HepG2 (cell line): ENCODE measurements around the gene TMEM107. TPM values are rescaled to one million over a fixed set of nuclear protein-coding genes. Genes with fewer than 3 reads are reported as not detected.

ENCODE experiments used
- ARID2 ChIP-seq: sonication (generic); formaldehyde crosslinking; IDR thresholded peaks from 2 replicates; pipeline ENCODE4 v1.8.1; 2022; ENCODE audit warnings: mild to moderate bottlenecking, missing genetic modification reagents, borderline replicate concordance
- EEA1 ChIP-seq: sonication (generic); formaldehyde crosslinking; IDR thresholded peaks from 2 replicates; pipeline ENCODE4 v1.5.1; 2020; ENCODE audit warnings: mild to moderate bottlenecking, missing genetic modification reagents, borderline replicate concordance
- ETS1 ChIP-seq: sonication (generic); formaldehyde crosslinking; IDR thresholded peaks from 2 replicates; pipeline ENCODE4 v1.4.0; 2020; ENCODE audit warnings: missing genetic modification reagents
- FOXK2 ChIP-seq: fragments of 450-650 bp; IDR thresholded peaks from 2 replicates; pipeline ENCODE4 v1.6.1; 2016
- GZF1 ChIP-seq: sonication (generic); formaldehyde crosslinking; IDR thresholded peaks from 2 replicates; pipeline ENCODE4 v1.5.1; 2020; ENCODE audit warnings: mild to moderate bottlenecking, missing genetic modification reagents
- IKZF1 ChIP-seq: fragments of 450-650 bp; IDR thresholded peaks from 2 replicates; pipeline ENCODE4 v1.7.1; 2016
- IRX3 ChIP-seq: sonication (generic); formaldehyde crosslinking; IDR thresholded peaks from 2 replicates; pipeline ENCODE4 v1.8.1; 2023; ENCODE audit warnings: mild to moderate bottlenecking, low read depth, missing genetic modification reagents, borderline replicate concordance
- MAF1 ChIP-seq: sonication (generic); formaldehyde crosslinking; IDR thresholded peaks from 2 replicates; pipeline ENCODE4 v1.5.0; 2020; ENCODE audit warnings: missing genetic modification reagents, borderline replicate concordance
- MXD4 ChIP-seq: IDR thresholded peaks from 2 replicates; pipeline ENCODE4 v1.6.1; 2016; ENCODE audit warnings: mild to moderate bottlenecking, missing biosample characterization, missing genetic modification reagents
- NFIC ChIP-seq: IDR thresholded peaks from 2 replicates; pipeline ENCODE4 v1.6.1; 2012; ENCODE audit warnings: mild to moderate bottlenecking, low read length, inconsistent platforms
- NRL ChIP-seq: sonication (generic); formaldehyde crosslinking; IDR thresholded peaks from 2 replicates; pipeline ENCODE4 v1.5.0; 2020; ENCODE audit warnings: missing genetic modification reagents, mild to moderate bottlenecking, moderate library complexity, borderline replicate concordance
- SOX6 ChIP-seq, 2 experiments: fragments of 450-650 bp in 1 of 2; sonication (generic) in 1 of 2; formaldehyde crosslinking in 1 of 2; IDR thresholded peaks; 2 replicates each; pipeline versions ENCODE4 v1.4.0 to v1.6.1; 2017 to 2020; ENCODE audit warnings: antibody characterized with exemption in 1 of 2, mild to moderate bottlenecking in 1 of 2, missing genetic modification reagents in 1 of 2
- SP4 ChIP-seq: sonication (generic); formaldehyde crosslinking; IDR thresholded peaks from 2 replicates; pipeline ENCODE4 v1.8.1; 2023; ENCODE audit warnings: mild to moderate bottlenecking, missing genetic modification reagents
- THRA ChIP-seq: sonication (generic); formaldehyde crosslinking; IDR thresholded peaks from 2 replicates; pipeline ENCODE4 v1.4.0; 2020; ENCODE audit warnings: missing genetic modification reagents, borderline replicate concordance
- U2AF1 ChIP-seq: fragments of 200-400 bp; formaldehyde crosslinking; optimal IDR thresholded peaks from 2 replicates; pipeline ENCODE3; 2017; ENCODE audit warnings: mild to moderate bottlenecking, low read depth, low read length
- ZMYM4 ChIP-seq: sonication (generic); formaldehyde crosslinking; IDR thresholded peaks from 2 replicates; pipeline ENCODE4 v1.8.1; 2023; ENCODE audit warnings: mild to moderate bottlenecking, missing genetic modification reagents
- ZNF12 ChIP-seq: sonication (generic); formaldehyde crosslinking; IDR thresholded peaks from 2 replicates; pipeline ENCODE4 v1.5.0; 2020; ENCODE audit warnings: missing genetic modification reagents
- ZNF205 ChIP-seq: IDR thresholded peaks from 2 replicates; pipeline ENCODE4 v1.6.1; 2018; ENCODE audit warnings: missing biosample characterization, missing genetic modification reagents
- ZNF263 ChIP-seq: sonication (generic); formaldehyde crosslinking; IDR thresholded peaks from 2 replicates; pipeline ENCODE4 v1.4.0; 2020; ENCODE audit warnings: missing genetic modification reagents
- ZNF276 ChIP-seq: sonication (generic); formaldehyde crosslinking; IDR thresholded peaks from 2 replicates; pipeline ENCODE4 v1.4.0; 2020; ENCODE audit warnings: mild to moderate bottlenecking, low read depth, missing genetic modification reagents
- ZNF30 ChIP-seq: sonication (generic); formaldehyde crosslinking; IDR thresholded peaks from 2 replicates; pipeline ENCODE4 v1.5.0; 2020; ENCODE audit warnings: mild to moderate bottlenecking, missing genetic modification reagents
- ZNF496 ChIP-seq: sonication (generic); formaldehyde crosslinking; IDR thresholded peaks from 2 replicates; pipeline ENCODE4 v1.8.1; 2023; ENCODE audit warnings: mild to moderate bottlenecking, moderate library complexity, missing genetic modification reagents; ENCODE audit not compliant: insufficient replicate concordance
- ZNF562 ChIP-seq: sonication (generic); formaldehyde crosslinking; IDR thresholded peaks from 2 replicates; pipeline ENCODE4 v1.8.0; 2022; ENCODE audit warnings: missing genetic modification reagents, borderline replicate concordance
- ZNF598 ChIP-seq: sonication (generic); formaldehyde crosslinking; IDR thresholded peaks from 2 replicates; pipeline ENCODE4 v1.5.1; 2020; ENCODE audit warnings: mild to moderate bottlenecking, missing genetic modification reagents, borderline replicate concordance
- ZNF724P ChIP-seq: sonication (generic); formaldehyde crosslinking; IDR thresholded peaks from 2 replicates; pipeline ENCODE4 v1.8.0; 2022; ENCODE audit warnings: missing genetic modification reagents, borderline replicate concordance
- ZNF792 ChIP-seq: IDR thresholded peaks from 2 replicates; pipeline ENCODE4 v1.6.1; 2016
- polyA plus RNA-seq, 8 experiments: library from polyadenylated mRNA; depleted of rRNA in 3 of 8; stranded (reverse) in 7 of 8; unstranded in 1 of 8; fragments of >200 nt; fragmentation: Illumina TruSeq in 4 of 8; extraction: Trizol in 4 of 8; gene quantifications; 2 replicates each; pipeline versions ENCODE4 v1.2.1 to v1.2.3, GENCODE V29; 2011 to 2016; ENCODE audit warnings: low read depth in 4 of 8, missing spikeins in 1 of 8, mixed read lengths in 1 of 8; ENCODE audit not compliant: insufficient read depth in 1 of 8
- total RNA-seq, 5 experiments: library from RNA; depleted of rRNA; stranded (reverse); fragments of >200 nt; fragmentation: Illumina TruSeq; extraction: Trizol; gene quantifications; 2 replicates each; pipeline ENCODE4 v1.2.3, GENCODE V29; 2016; ENCODE audit warnings: low read depth in 1 of 5

The TMEM107 gene
- total and polyA plus RNA-seq, 2 of the 13 experiments (the other 11 are each of a cell fraction or from before 2014, with no cell fraction given) = 7.2 to 15.3 TPM

- TF ChIP-seq THRA (CRISPR knock-in tag) = peak; percentile 15; the same call in 1 of the 2 replicates
- no peak for TF ChIP-seq SOX6 (IDR thresholded peaks at IDR 0.05)
- TF ChIP-seq SOX6 (CRISPR knock-in tag; IDR thresholded peaks at IDR 0.05) = 0 out of 2 replicates have a peak, but pooled peaks have one; percentile 11
- no peak for TF ChIP-seq U2AF1
- no peak for TF ChIP-seq ZNF562 (CRISPR knock-in tag)
- no peak; the same call in 1 of the 2 replicates for TF ChIP-seq ZNF263 (CRISPR knock-in tag)
- TF ChIP-seq MXD4 (CRISPR knock-in tag) = peak; percentile 42; the same call in 1 of the 2 replicates
- TF ChIP-seq ZMYM4 = no peak; the same call in none of the 2 replicates
- peak; percentile 28; the same call in 1 of the 2 replicates for TF ChIP-seq ZNF12 (CRISPR knock-in tag)
- no peak for TF ChIP-seq ZNF496 (CRISPR knock-in tag)
- no peak for TF ChIP-seq FOXK2
- 0 out of 2 replicates have a peak, but pooled peaks have one; percentile 18 for TF ChIP-seq ZNF724P (CRISPR knock-in tag)
- TF ChIP-seq ZNF276 = no peak
- TF ChIP-seq ZNF598 (CRISPR knock-in tag) = no peak; the same call in 1 of the 2 replicates
- TF ChIP-seq EEA1 (CRISPR knock-in tag) = no peak; the same call in 1 of the 2 replicates
- no peak; the same call in 1 of the 2 replicates for TF ChIP-seq ARID2
- no peak for TF ChIP-seq ETS1 (CRISPR knock-in tag)
- no peak for TF ChIP-seq IKZF1
- TF ChIP-seq SP4 (CRISPR knock-in tag) = no peak
- peak; percentile 78; the same call in 1 of the 2 replicates for TF ChIP-seq NRL (CRISPR knock-in tag)
- no peak for TF ChIP-seq IRX3 (CRISPR knock-in tag)
- peak; percentile 99 for TF ChIP-seq MAF1 (CRISPR knock-in tag)
- TF ChIP-seq ZNF205 = no peak; the same call in 1 of the 2 replicates
- TF ChIP-seq NFIC = peak; percentile 8; the same call in 1 of the 2 replicates
- TF ChIP-seq ZNF792 = peak; percentile 70; the same call in 1 of the 2 replicates
- no peak for TF ChIP-seq ZNF30 (CRISPR knock-in tag)
- TF ChIP-seq GZF1 (CRISPR knock-in tag) = no peak
These were observed 46.6 kb upstream of the TMEM107 start (continued) for GRCh38 chr17:8222630-8223355.
